AG04450 (cell line): Measurements from ENCODE around the gene FLYWCH1. TPM values are rescaled to one million over a fixed set of nuclear protein-coding genes. Genes with fewer than 3 reads are reported as not detected.
"Not testable (repeated sequence)": the region's sequence is repeated elsewhere in the genome, so short reads cannot be mapped to it uniquely, and the experiment has no call there.

Experiments
- CTCF ChIA-PET: fragments of 300-600, 350-600 bp; formaldehyde crosslinking; extraction: SDS; loops from one replicate; lab custom pipeline; 2022; ENCODE audit warnings: antibody characterized with exemption, inconsistent platforms; lab: Charles Lee
- POLR2A ChIA-PET: fragments of 350-600 bp; formaldehyde crosslinking; extraction: SDS; loops from one replicate; lab custom pipeline; 2021; ENCODE audit warnings: antibody characterized with exemption, inconsistent platforms; lab: Yijun Ruan, JAX
- DNase-seq: peaks from one replicate; pipeline ENCODE4 v3.0.0-alpha.2; 2011; ENCODE audit warnings: low read depth, low spot score
- H3K27ac ChIP-seq: one replicate; pipeline ENCODE4 v1.5.1; 2012; ENCODE audit warnings: low read depth, low read length, control low read depth
- H3K27me3 ChIP-seq: one replicate; pipeline ENCODE4 v1.6.0; 2012; ENCODE audit warnings: low read length; ENCODE audit not compliant: control insufficient read depth, insufficient read depth
- H3K4me3 ChIP-seq: 2 replicates; pipeline ENCODE4 v1.5.1; 2011; ENCODE audit warnings: mild to moderate bottlenecking, low read depth, low read length, control low read depth
- H3K9me3 ChIP-seq: 2 replicates; pipeline ENCODE4 v1.5.1; 2012; ENCODE audit warnings: low read length; ENCODE audit not compliant: control insufficient read depth, insufficient read depth
- polyA plus RNA-seq: library from polyadenylated mRNA; depleted of rRNA; stranded (reverse); fragments of >200 nt; gene quantifications from 2 replicates; pipeline ENCODE4 v1.2.3, GENCODE V29; 2011
- TF ChIP-seq, protein P1 (sequence below): IDR thresholded peaks from 2 replicates; pipeline ENCODE4 v1.5.1; 2011; ENCODE audit warnings: low read depth, low read length, control low read depth, inconsistent platforms

Gene FLYWCH1
- polyA plus RNA-seq, 1 experiment, result 15.1 TPM

DNA sequence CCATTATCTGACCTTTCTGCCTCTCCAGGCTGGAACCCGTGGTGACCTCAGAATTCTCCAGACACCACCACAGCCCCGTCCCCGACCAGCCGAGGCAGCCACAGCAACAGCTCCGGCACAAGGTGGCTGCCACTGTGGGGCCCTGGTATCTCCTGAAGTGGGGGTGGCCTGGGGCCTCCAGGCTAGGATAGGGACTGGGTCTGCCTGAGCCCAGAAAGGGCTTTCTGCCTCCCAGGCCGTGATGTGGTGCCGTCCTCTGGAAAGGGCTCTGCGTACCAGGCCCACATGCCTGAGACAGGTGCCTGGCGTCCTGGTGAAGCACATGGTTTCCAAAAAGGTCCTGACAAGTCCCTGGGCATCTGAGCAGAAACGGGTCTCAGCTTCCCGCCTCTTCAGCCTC is 17.1 kb downstream of the FLYWCH1 start:
- TF ChIP-seq, protein P1, sequence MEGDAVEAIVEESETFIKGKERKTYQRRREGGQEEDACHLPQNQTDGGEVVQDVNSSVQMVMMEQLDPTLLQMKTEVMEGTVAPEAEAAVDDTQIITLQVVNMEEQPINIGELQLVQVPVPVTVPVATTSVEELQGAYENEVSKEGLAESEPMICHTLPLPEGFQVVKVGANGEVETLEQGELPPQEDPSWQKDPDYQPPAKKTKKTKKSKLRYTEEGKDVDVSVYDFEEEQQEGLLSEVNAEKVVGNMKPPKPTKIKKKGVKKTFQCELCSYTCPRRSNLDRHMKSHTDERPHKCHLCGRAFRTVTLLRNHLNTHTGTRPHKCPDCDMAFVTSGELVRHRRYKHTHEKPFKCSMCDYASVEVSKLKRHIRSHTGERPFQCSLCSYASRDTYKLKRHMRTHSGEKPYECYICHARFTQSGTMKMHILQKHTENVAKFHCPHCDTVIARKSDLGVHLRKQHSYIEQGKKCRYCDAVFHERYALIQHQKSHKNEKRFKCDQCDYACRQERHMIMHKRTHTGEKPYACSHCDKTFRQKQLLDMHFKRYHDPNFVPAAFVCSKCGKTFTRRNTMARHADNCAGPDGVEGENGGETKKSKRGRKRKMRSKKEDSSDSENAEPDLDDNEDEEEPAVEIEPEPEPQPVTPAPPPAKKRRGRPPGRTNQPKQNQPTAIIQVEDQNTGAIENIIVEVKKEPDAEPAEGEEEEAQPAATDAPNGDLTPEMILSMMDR, result no peak
- peaks cover 3% of the 10 kb centered on the region; the same call in 1 of the 2 replicates for H3K9me3 ChIP-seq
- no peak overlapping the region for H3K27ac ChIP-seq
- H3K4me3 ChIP-seq, result no peak overlapping the region
- ChIA-PET CTCF (interaction anchor here (1.3 to 2.7 kb wide), 3 partner anchors 9 to 54 kb away, joined by 4 to 29 read pairs (median 15); no protein-coding TSS in a partner anchor), POLR2A (no interaction called here)
- DNase-seq, result no peak
- H3K27me3 ChIP-seq, result no peaks in the 10 kb centered on the region

DNA sequence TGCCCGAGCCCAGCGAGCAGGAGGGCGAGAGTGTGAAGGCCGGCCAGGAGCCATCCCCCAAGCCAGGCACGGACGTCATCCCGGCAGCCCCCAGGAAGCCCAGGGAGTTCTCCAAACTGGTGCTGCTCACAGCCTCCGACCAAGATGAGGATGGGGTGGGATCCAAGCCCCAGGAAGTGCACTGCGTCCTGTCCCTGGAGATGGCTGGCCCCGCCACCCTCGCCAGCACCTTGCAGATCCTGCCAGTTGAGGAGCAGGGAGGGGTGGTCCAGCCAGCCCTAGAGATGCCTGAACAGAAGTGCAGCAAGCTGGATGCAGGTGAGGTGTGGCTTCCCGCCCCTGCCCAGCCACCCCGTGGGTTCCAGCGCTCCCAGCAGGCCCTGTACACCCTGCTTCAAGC is 18.0 kb downstream of the FLYWCH1 start:
- Histone ChIP-seq H3K4me3 (no peak overlapping the region), H3K27ac (no peak overlapping the region), H3K9me3 (peaks cover 3% of the 10 kb centered on the region; the same call in 1 of the 2 replicates), H3K27me3 (no peaks in the 10 kb centered on the region)
- ChIA-PET CTCF (no interaction called here), POLR2A (no interaction called here)
- TF ChIP-seq, protein P1, result no peak
- DNase-seq, result no peak

DNA sequence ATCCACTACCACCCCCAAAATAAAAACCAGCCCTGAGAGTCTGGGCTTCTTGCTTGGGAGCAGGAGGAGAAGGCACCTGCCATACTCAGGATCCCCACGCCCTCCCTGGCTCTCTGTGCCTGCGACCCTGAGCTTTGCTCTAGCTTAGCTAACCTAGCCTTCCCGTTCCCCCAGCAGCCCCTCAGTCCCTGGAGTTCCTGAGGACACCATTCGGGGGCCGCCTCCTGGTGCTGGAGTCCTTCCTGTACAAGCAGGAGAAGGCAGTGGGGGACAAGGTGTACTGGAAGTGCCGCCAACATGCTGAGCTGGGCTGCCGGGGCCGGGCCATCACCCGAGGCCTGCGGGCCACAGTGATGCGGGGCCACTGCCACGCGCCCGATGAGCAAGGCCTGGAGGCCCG is 18.5 kb downstream of the FLYWCH1 start:
- POLR2A ChIA-PET, result no interaction called here
- peaks cover 3% of the 10 kb centered on the region; the same call in 1 of the 2 replicates for H3K9me3 ChIP-seq
- H3K27ac ChIP-seq, result no peak overlapping the region
- TF ChIP-seq, protein P1, result no peak
- DNase-seq, result no peak
- H3K27me3 ChIP-seq, result no peaks in the 10 kb centered on the region
- CTCF ChIA-PET, result no interaction called here
- no peak overlapping the region for H3K4me3 ChIP-seq

DNA sequence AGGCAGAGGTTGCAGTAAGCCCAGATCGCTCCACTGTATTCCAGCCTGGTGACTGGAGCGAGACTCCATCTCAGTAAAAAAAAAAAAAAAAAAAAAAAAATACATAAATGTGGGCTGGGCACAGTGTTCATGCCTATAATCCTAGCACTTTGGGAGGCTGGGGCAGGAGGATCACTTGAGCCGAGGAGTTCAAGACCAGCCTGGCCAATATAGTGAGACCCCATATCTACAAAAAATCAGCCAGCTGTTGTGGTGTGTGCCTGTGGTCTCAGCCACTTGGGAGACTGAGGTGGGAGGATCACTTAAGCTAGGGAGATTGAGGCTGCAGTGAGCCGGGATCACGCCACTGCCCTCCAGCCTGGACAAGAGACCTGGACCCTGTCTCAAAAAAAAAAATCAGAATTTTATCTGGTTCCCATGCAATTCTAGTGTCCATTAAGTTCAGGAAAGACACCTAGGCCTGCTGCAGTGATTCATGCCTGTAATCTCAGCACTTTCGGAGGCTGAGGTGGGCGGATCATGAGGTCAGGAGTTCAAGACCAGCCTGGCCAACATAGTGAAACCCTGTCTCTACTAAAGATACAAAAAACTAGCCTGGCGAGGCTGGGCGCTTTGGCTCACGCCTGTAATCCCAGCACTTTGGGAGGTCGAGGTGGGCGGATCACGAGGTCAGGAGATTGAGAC is 19.6 kb downstream of the FLYWCH1 start:
- H3K4me3 ChIP-seq, H3K9me3 ChIP-seq, H3K27ac ChIP-seq, DNase-seq, H3K27me3 ChIP-seq: not testable (repeated sequence)
- ChIA-PET CTCF (interaction anchor here (1.4 kb wide), 1 partner anchor 11 kb away, joined by 7 read pairs; no protein-coding TSS in a partner anchor), POLR2A (interaction anchor here (0.7 kb wide), 1 partner anchor 242 kb away, joined by 9 read pairs; no protein-coding TSS in a partner anchor)

DNA sequence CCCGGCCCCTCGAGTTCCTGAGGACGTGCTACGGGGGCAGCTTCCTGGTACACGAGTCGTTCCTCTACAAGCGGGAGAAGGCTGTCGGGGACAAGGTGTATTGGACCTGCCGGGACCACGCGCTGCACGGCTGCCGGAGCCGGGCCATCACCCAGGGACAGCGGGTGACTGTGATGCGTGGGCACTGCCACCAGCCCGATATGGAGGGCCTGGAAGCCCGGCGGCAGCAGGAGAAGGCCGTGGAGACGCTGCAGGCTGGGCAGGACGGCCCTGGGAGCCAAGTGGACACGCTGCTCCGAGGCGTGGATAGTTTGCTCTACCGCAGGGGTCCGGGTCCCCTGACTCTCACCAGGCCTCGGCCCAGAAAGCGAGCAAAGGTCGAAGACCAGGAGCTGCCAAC is 21.4 kb downstream of the FLYWCH1 start:
- POLR2A ChIA-PET, result no interaction called here
- Histone ChIP-seq H3K27ac (no peak overlapping the region), H3K27me3 (no peaks in the 10 kb centered on the region), H3K9me3 (no peaks in the 10 kb centered on the region; the same call in 1 of the 2 replicates), H3K4me3 (no peak overlapping the region)
- CTCF ChIA-PET, result no interaction called here
- no peak for DNase-seq
- TF ChIP-seq, protein P1, result no peak
